Endothelial cell of umbilical vein (primary cell): ENCODE results near the gene EHMT1. TPM values are rescaled to one million over a fixed set of nuclear protein-coding genes. Genes with fewer than 3 reads are reported as not detected.
"Not testable (repeated sequence)": the region's sequence is repeated elsewhere in the genome, so short reads cannot be mapped to it uniquely, and the experiment has no call there.

Experiments
- BruUV-seq: library from RNA; stranded (reverse); fragments of 400-500 nt; replicated peaks from 2 replicates; lab custom pipeline; 2021; lab: Mats Ljungman, UMichigan
- CTCF ChIA-PET: fragments of 300-600, 350-600 bp; sonication (Branson Sonifier 250); formaldehyde crosslinking; loops from one replicate; lab custom pipeline; 2021; ENCODE audit warnings: antibody characterized with exemption, inconsistent platforms; lab: Charles Lee
- POLR2A ChIA-PET: fragments of 300-600, 350-600 bp; sonication (Branson Sonifier 250); formaldehyde crosslinking; loops from one replicate; lab custom pipeline; 2021; ENCODE audit warnings: antibody characterized with exemption, inconsistent platforms; lab: Charles Lee
- DNase-seq: peaks from one replicate; pipeline ENCODE4 v3.0.0-alpha.2; 2011; ENCODE audit warnings: low read depth, low spot score
- FAIRE-seq: peaks from 2 replicates; lab custom pipeline; 2011; peaks lifted over from hg19 to GRCh38; lab: Jason Lieb, UNC
- H2AFZ ChIP-seq: 2 replicates; pipeline ENCODE4 v1.6.0; 2012; ENCODE audit warnings: low read depth, low read length, control low read depth, inconsistent platforms
- H3K27ac ChIP-seq: 2 replicates; pipeline ENCODE4 v1.5.1; 2011; ENCODE audit warnings: low read depth, mild to moderate bottlenecking, control low read depth, low read length, moderate library complexity; ENCODE audit not compliant: insufficient read depth
- H3K27me3 ChIP-seq, 2 experiments: 2 replicates each; pipeline versions ENCODE4 v1.6.0 to v1.6.1; 2011; ENCODE audit warnings: low read length in 2 of 2, mixed read lengths in 1 of 2; ENCODE audit not compliant: control insufficient read depth in 2 of 2, insufficient read depth in 2 of 2
- H3K36me3 ChIP-seq, 2 experiments: 2 replicates in 1 of 2; 3 replicates in 1 of 2; pipeline ENCODE4 v1.5.1; 2011; ENCODE audit warnings: low read length in 2 of 2, mild to moderate bottlenecking in 1 of 2, moderate library complexity in 1 of 2; ENCODE audit not compliant: control insufficient read depth in 2 of 2, insufficient read depth in 2 of 2; ENCODE audit errors: extremely low read depth in 1 of 2
- H3K4me1 ChIP-seq: 3 replicates; pipeline ENCODE4 v1.5.1; 2011; ENCODE audit warnings: mild to moderate bottlenecking, low read length; ENCODE audit not compliant: control insufficient read depth, insufficient read depth; ENCODE audit errors: extremely low read depth
- H3K4me2 ChIP-seq: 2 replicates; pipeline ENCODE4 v1.6.1; 2011; ENCODE audit warnings: low read length, control low read depth, mixed read lengths; ENCODE audit not compliant: insufficient read depth
- H3K4me3 ChIP-seq, 3 experiments: fragments of 200-600 bp in 1 of 3; sonication (generic), shearing (Covaris generic) in 1 of 3; replicated peaks in 1 of 3; 2 replicates each; pipeline ENCODE4 v1.5.1; 2011 to 2016; ENCODE audit warnings: control low read depth in 3 of 3, low read length in 3 of 3, mild to moderate bottlenecking in 2 of 3, inconsistent platforms in 1 of 3, low read depth in 1 of 3, moderate library complexity in 1 of 3; ENCODE audit not compliant: insufficient read depth in 1 of 3
- H3K79me2 ChIP-seq: 2 replicates; pipeline ENCODE4 v1.6.0; 2012; ENCODE audit warnings: low read length, inconsistent platforms; ENCODE audit not compliant: control insufficient read depth, insufficient read depth
- H3K9ac ChIP-seq: replicated peaks from 2 replicates; pipeline ENCODE3; 2011; ENCODE audit warnings: low read length, control low read depth; ENCODE audit not compliant: insufficient read depth; ENCODE audit errors: extremely low read depth
- H3K9me1 ChIP-seq: replicated peaks from 3 replicates; pipeline ENCODE4 v1.6.0; 2011; ENCODE audit warnings: mild to moderate bottlenecking, low read length; ENCODE audit not compliant: control insufficient read depth, insufficient read depth; ENCODE audit errors: extremely low read depth
- H3K9me3 ChIP-seq: replicated peaks from 2 replicates; pipeline ENCODE4 v1.5.1; 2012; ENCODE audit warnings: low read length, inconsistent platforms; ENCODE audit not compliant: control insufficient read depth, insufficient read depth
- H4K20me1 ChIP-seq: replicated peaks from 2 replicates; pipeline ENCODE3; 2011; ENCODE audit warnings: mild to moderate bottlenecking, low read length; ENCODE audit not compliant: control insufficient read depth, insufficient read depth; ENCODE audit errors: extremely low read depth
- EZH2 ChIP-seq: IDR thresholded peaks from 2 replicates; pipeline ENCODE4 v1.6.1; 2012; ENCODE audit warnings: borderline replicate concordance, low read depth, mild to moderate bottlenecking, moderate library complexity, low read length, inconsistent platforms; ENCODE audit not compliant: severe bottlenecking
- FOS ChIP-seq: IDR thresholded peaks from 2 replicates; pipeline ENCODE4 v1.6.1; 2011; ENCODE audit warnings: mild to moderate bottlenecking, low read length, moderate library complexity, borderline replicate concordance; ENCODE audit not compliant: insufficient read depth
- GATA2 ChIP-seq: IDR thresholded peaks from 2 replicates; pipeline ENCODE4 v1.7.0; 2011; ENCODE audit warnings: low read depth, mild to moderate bottlenecking, moderate library complexity, mixed read lengths, low read length; ENCODE audit not compliant: insufficient read length, insufficient read depth
- JUN ChIP-seq: IDR thresholded peaks from 2 replicates; pipeline ENCODE4 v1.6.1; 2011; ENCODE audit warnings: borderline replicate concordance, low read depth; ENCODE audit not compliant: insufficient read length, insufficient read depth
- MYC ChIP-seq: IDR thresholded peaks from one replicate; pipeline ENCODE4 v1.6.1; 2011; ENCODE audit warnings: mild to moderate bottlenecking, low read depth, low read length
- POLR2A ChIP-seq: IDR thresholded peaks from 2 replicates; pipeline ENCODE4 v1.6.1; 2012; ENCODE audit warnings: low read depth, mild to moderate bottlenecking, control low read depth, low read length
- POLR2AphosphoS5 ChIP-seq: IDR thresholded peaks from 2 replicates; pipeline ENCODE4 v1.6.1; 2012; ENCODE audit warnings: low read depth, mild to moderate bottlenecking, control low read depth, low read length, moderate library complexity; ENCODE audit not compliant: insufficient read depth
- dilution Hi-C: fragments of 300-500 bp; cut with MboI; formaldehyde crosslinking; loops from one replicate; pipeline ENCODE4 v1.15.0; 2019; ENCODE audit warnings: low sequenced_read_pairs; ENCODE audit not compliant: extremely low pct_ligation_motif_present
- intact Hi-C: fragments of 100-400 bp; cut with micrococcal nuclease; formaldehyde crosslinking; loops from one replicate; pipeline ENCODE4 v1.10.0; 2022
- polyA plus RNA-seq, 4 experiments: library from polyadenylated mRNA; depleted of rRNA in 3 of 4; stranded (reverse) in 3 of 4; unstranded in 1 of 4; fragments of >200 nt; gene quantifications; 2 replicates each; pipeline versions ENCODE4 v1.2.1 to v1.2.3, GENCODE V29; 2011 to 2012; ENCODE audit warnings: missing spikeins in 1 of 4
- total RNA-seq: library from RNA; stranded (reverse); gene quantifications from 2 replicates; pipeline ENCODE4 v1.2.3, GENCODE V29; 2021
- TF ChIP-seq, protein P1 (sequence below), 2 donors: IDR thresholded peaks; 1 replicate in 1 of 2; 2 replicates in 1 of 2; pipeline ENCODE4 v1.5.1; 2011; ENCODE audit warnings: low read length in 2 of 2, mild to moderate bottlenecking in 2 of 2, moderate library complexity in 2 of 2, control low read depth in 1 of 2, inconsistent platforms in 1 of 2, low read depth in 1 of 2; ENCODE audit not compliant: insufficient read depth in 1 of 2; ENCODE audit errors: extremely low read depth in 1 of 2
- TF ChIP-seq, protein P2 (sequence below): IDR thresholded peaks from 2 replicates; pipeline ENCODE4 v1.6.1; 2011; ENCODE audit not compliant: insufficient read depth, insufficient read length

The EHMT1 gene
- total and polyA plus RNA-seq, 2 donors (not counting 3 experiments of a cell fraction or from before 2014, with no cell fraction given): 48.2 to 104 TPM

DNA sequence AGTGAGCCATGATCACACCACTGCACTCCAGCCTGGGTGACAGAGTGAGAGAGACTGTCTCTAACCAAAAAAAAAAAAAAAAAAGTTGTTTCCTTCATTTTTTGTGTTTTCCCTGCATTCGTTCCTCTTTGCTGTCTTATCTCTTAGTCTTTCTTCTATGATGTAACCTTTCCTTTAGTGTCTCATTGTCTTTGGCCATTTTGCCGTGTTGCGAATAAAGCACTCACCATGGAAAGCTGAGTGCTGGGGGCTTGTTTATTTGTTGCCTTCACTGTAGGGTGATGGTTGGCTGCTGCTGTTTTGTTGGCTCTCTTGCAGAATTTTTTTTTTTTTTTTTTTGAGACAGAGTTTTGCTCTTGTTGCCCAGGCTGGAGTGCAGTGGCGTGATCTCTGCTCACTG is 7.7 kb downstream of the EHMT1 start:
- Histone ChIP-seq H3K9ac (no peak overlapping the region), H4K20me1 (peaks cover 2% of the 10 kb centered on the region), H3K27ac (no peak overlapping the region), H2AFZ (no peak overlapping the region), H3K4me2 (no peak overlapping the region), H3K79me2 (peaks cover 90% of the 10 kb centered on the region), H3K36me3 (no peaks in the 10 kb centered on the region), H3K9me3 (no peaks in the 10 kb centered on the region), H3K27me3 (no peaks in the 10 kb centered on the region), H3K9me1 (no peaks in the 10 kb centered on the region), H3K4me3 (no peak overlapping the region), H3K4me1 (peaks cover 6% of the 10 kb centered on the region)
- DNase-seq: no peak
- TF ChIP-seq POLR2A (no peak), JUN (no peak), FOS (no peak), MYC (no peak), POLR2AphosphoS5 (no peak), GATA2 (no peak), EZH2 (no peak)
- TF ChIP-seq, protein P1, sequence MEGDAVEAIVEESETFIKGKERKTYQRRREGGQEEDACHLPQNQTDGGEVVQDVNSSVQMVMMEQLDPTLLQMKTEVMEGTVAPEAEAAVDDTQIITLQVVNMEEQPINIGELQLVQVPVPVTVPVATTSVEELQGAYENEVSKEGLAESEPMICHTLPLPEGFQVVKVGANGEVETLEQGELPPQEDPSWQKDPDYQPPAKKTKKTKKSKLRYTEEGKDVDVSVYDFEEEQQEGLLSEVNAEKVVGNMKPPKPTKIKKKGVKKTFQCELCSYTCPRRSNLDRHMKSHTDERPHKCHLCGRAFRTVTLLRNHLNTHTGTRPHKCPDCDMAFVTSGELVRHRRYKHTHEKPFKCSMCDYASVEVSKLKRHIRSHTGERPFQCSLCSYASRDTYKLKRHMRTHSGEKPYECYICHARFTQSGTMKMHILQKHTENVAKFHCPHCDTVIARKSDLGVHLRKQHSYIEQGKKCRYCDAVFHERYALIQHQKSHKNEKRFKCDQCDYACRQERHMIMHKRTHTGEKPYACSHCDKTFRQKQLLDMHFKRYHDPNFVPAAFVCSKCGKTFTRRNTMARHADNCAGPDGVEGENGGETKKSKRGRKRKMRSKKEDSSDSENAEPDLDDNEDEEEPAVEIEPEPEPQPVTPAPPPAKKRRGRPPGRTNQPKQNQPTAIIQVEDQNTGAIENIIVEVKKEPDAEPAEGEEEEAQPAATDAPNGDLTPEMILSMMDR (IDR thresholded peaks at IDR 0.05; ENCODE audit: extremely low read depth in 1 of 2, insufficient read depth in 1 of 2, low read depth in 1 of 2, low read length in 2 of 2): no peak
- TF ChIP-seq, protein P2, sequence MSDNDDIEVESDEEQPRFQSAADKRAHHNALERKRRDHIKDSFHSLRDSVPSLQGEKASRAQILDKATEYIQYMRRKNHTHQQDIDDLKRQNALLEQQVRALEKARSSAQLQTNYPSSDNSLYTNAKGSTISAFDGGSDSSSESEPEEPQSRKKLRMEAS: no peak
- POLR2A ChIA-PET: no interaction called here
- intact Hi-C loops: no loop called here
- no TSS peak for BruUV-seq
- CTCF ChIA-PET: no interaction called here
- FAIRE-seq: no peak
- dilution Hi-C loops: no loop called here

DNA sequence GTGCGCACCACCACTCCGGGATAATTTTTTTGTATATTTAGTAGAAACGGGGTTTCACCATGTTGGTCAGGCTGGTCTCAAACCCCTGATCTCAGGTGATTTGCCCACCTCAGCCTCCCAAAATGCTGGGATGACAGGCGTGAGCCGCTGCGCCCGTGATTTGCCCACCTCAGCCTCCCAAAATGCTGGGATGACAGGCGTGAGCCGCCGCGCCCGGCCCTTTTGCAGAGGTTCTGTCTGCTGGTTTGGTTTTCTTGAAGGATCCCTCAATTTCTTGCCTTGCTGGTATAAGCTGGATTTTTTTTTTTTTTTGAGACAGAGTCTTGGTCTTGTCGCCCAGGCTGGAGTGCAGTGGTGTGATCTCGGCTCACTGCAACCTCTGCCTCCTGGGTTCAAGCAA is 8.6 kb downstream of the EHMT1 start:
- H3K9ac ChIP-seq, intact Hi-C loops, DNase-seq, H2AFZ ChIP-seq, BruUV-seq, POLR2A ChIA-PET, H4K20me1 ChIP-seq, H3K9me1 ChIP-seq, H3K4me3 ChIP-seq, H3K36me3 ChIP-seq, H3K27me3 ChIP-seq, CTCF ChIA-PET, H3K9me3 ChIP-seq, dilution Hi-C loops, FAIRE-seq, H3K4me2 ChIP-seq, H3K27ac ChIP-seq: not testable (repeated sequence)
- Histone ChIP-seq H3K4me1 (peaks cover 12% of the 10 kb centered on the region), H3K79me2 (peaks cover 91% of the 10 kb centered on the region)
